ENCODE results near the gene LEFTY2.
"Not testable (repeated sequence)": the region's sequence is repeated elsewhere in the genome, so short reads cannot be mapped to it uniquely, and the experiment has no call there.

Gene LEFTY2, protein sequence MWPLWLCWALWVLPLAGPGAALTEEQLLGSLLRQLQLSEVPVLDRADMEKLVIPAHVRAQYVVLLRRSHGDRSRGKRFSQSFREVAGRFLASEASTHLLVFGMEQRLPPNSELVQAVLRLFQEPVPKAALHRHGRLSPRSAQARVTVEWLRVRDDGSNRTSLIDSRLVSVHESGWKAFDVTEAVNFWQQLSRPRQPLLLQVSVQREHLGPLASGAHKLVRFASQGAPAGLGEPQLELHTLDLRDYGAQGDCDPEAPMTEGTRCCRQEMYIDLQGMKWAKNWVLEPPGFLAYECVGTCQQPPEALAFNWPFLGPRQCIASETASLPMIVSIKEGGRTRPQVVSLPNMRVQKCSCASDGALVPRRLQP

DNA sequence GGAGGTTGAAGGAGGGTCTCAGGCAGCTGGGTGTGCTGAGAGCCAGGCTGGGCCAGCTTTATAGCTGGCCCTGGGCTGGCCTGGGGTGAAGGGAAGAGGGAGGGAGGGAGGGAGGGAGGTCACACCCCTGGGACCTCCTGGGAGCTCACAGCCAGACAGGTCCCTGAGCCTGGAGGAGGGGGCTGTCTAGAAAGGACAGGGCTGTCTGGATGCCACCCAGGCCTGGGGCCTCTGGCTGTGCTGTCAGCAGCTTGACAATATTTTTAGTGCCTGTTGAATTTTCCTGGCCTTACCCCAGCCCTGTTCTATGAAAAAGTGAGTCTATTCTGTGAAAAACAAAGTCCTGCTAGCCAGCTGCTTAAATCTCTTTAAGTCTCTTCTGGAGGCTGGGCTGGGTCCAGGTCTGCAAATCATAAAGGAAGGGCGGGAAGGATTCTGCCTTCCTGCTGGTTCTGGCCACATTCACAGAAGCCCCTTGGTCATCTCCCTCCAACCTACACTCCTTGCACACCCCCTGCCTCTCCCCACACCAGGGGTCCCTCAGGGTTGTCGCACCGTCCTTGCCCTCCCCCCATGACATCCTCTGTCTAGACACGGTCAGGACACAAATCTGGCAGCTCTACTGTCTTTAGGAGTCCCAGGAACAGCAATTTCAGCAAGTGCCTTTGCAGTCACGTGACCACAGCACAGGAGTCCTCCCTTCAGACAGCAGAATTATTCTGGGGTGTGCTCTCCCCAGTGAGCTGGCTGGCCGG is at the start of gene LEFTY2:
Gene LEFTY2 (minus strand): TSS at position 34 of the 755 bp plus-strand sequence. CDS start 80 bp downstream, outside the sequence.
- H3K4me1 ChIP-seq (ENCODE audit: insufficient read depth, insufficient read length) = peaks cover 16% of the 10 kb centered on the region
- DNase-seq (ENCODE audit: low read depth, low spot score) = no peak
- no peak within 1 kb of the TSS for H3K4me3 ChIP-seq (ENCODE audit: insufficient read length, low read depth)
- no peak within 1 kb of the TSS for H3K9ac ChIP-seq (ENCODE audit: insufficient read length, low read depth)
- no peaks in the 10 kb centered on the region for H3K9me3 ChIP-seq (ENCODE audit: insufficient read depth, low read length)
- TF ChIP-seq SUZ12 (IDR thresholded peaks at IDR 0.05; ENCODE audit: extremely low read depth, insufficient read depth, insufficient read length) (no peak), YY1 (IDR thresholded peaks at IDR 0.05; ENCODE audit: insufficient read depth, insufficient read length) (no peak), ZNF274 (IDR thresholded peaks at IDR 0.05; ENCODE audit: low read depth, low read length) (no peak)
- H3K36me3 ChIP-seq (ENCODE audit: insufficient read depth, insufficient read length, low read length) = no peaks in the 10 kb centered on the region
- peaks cover 53% of the 10 kb centered on the region for H3K27me3 ChIP-seq (ENCODE audit: insufficient read depth, insufficient read length)

DNA sequence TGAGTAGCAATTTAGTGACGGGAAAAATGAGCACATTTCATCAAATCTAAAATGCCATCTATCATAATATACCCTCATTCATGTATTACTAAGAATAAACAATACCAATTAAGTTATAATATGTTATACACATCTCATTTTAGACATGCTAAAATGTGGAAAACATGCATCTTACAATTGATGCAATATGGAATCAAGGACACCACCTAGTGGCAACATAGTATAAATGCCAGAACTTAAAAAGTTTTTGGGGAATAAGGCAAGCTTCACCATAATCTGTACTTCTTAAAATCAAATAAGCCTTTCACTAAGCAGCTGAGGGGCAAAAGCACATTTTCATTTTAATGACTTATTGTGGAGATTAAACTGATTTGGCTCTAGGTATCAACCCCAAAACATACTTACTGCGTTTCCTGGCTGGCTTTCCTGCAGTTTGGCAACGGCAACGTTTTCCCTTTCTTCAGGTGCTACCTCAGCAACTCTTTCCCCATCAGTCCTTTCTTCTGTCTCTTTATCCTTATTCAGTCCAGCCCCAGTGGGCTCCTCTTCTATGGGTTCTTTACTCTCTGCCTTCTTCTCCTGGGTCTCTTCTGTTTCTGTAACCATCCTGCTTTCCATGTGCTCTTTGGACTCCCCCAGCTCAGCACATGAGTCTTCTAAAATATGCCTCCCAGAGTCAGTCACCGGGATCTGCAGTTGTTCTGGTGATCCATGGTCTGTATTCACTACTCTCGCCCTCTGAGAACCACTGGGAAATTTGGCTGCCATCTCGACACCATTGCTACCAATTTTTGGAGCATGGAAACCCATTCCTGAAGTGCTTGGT is 46.7 kb upstream of the LEFTY2 start:
- peaks cover under 1% of the 10 kb centered on the region; the same call in 1 of the 2 replicates for H3K9me3 ChIP-seq (ENCODE audit: insufficient read depth, low read length)
- DNase-seq (ENCODE audit: low read depth, low spot score) = no peak
- H3K36me3 ChIP-seq (ENCODE audit: insufficient read depth, insufficient read length, low read length) = peaks cover 87% of the 10 kb centered on the region
- TF ChIP-seq YY1 (IDR thresholded peaks at IDR 0.05; ENCODE audit: insufficient read depth, insufficient read length) (no peak), ZNF274 (IDR thresholded peaks at IDR 0.05; ENCODE audit: low read depth, low read length) (no peak), SUZ12 (IDR thresholded peaks at IDR 0.05; ENCODE audit: extremely low read depth, insufficient read depth, insufficient read length) (no peak)
- no peaks in the 10 kb centered on the region for H3K27me3 ChIP-seq (ENCODE audit: insufficient read depth, insufficient read length)
- no peaks in the 10 kb centered on the region for H3K4me1 ChIP-seq (ENCODE audit: insufficient read depth, insufficient read length)
- no peak overlapping the region for H3K9ac ChIP-seq (ENCODE audit: insufficient read length, low read depth)
- H3K4me3 ChIP-seq (ENCODE audit: insufficient read length, low read depth) = no peak overlapping the region

DNA sequence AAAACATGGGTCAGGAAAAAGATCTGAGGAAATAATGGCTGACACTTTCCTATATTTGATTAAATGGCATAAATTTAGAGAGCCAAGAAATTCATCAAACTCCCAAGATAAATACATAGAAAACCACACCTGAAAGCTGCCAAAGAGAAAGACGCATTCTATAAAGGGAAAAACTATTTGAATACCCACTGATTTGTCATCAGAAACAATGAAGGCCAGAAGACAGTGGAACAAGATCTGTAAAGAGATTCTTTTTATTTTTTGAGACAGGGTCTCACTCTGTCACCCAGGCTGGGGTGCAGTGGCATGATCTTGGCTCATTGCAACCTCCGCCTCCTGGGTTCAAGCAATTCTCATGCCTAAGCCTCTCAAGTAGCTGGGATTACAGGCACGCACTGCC is 40.7 kb upstream of the LEFTY2 start:
- no peak for TF ChIP-seq ZNF274 (IDR thresholded peaks at IDR 0.05; ENCODE audit: low read depth, low read length)
- TF ChIP-seq YY1 (IDR thresholded peaks at IDR 0.05; ENCODE audit: insufficient read depth, insufficient read length) = no peak
- TF ChIP-seq SUZ12 (IDR thresholded peaks at IDR 0.05; ENCODE audit: extremely low read depth, insufficient read depth, insufficient read length) = no peak
- Histone ChIP-seq H3K9me3 (ENCODE audit: insufficient read depth, low read length) (peaks cover 17% of the 10 kb centered on the region), H3K27me3 (ENCODE audit: insufficient read depth, insufficient read length) (no peaks in the 10 kb centered on the region), H3K36me3 (ENCODE audit: insufficient read depth, insufficient read length, low read length) (peaks cover 71% of the 10 kb centered on the region), H3K9ac (ENCODE audit: insufficient read length, low read depth) (no peak overlapping the region), H3K4me3 (ENCODE audit: insufficient read length, low read depth) (no peak overlapping the region), H3K4me1 (ENCODE audit: insufficient read depth, insufficient read length) (no peaks in the 10 kb centered on the region)
- no peak for DNase-seq (ENCODE audit: low read depth, low spot score)

DNA sequence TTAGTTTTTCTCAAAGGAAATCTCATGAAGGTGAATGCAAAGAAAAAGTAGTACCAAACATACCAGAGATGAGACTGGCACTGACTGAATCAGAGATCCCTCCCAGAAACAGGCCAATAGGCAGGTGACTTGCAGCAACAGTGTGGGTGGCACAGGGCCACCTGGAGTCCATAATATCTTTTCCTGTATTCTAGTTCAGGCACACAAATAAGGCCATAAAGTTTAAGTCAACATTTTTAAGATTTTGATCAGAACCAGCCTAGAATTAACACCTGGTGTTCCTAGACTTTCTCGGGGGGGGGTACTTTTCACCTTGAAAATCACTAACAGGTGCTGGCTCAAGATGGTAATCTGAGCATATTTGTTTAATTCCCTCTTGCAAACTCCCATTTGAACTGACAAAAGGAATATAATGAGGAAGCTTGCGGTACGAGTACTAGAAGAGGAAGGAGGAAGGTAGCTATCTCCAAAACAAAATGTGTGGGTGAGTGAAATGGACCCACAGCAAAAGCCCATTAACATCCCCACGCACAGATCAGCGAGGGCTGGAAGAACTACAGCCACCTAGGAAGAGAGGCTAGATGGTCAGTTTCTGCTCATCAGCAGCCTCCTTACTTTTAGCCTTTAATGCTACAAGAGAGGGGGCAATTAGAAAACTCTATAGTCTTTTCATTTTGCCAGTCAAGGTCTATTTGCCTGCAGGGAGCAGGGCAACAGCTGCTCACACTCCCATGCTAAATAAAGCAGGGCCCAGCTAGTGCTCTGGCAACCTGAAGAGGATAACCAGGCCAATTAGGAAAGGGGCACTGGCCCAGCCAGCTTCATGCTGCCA is 39.2 kb upstream of the LEFTY2 start:
- Histone ChIP-seq H3K9me3 (ENCODE audit: insufficient read depth, low read length) (peaks cover 17% of the 10 kb centered on the region), H3K4me3 (ENCODE audit: insufficient read length, low read depth) (no peak overlapping the region), H3K36me3 (ENCODE audit: insufficient read depth, insufficient read length, low read length) (peaks cover 56% of the 10 kb centered on the region), H3K27me3 (ENCODE audit: insufficient read depth, insufficient read length) (no peaks in the 10 kb centered on the region), H3K4me1 (ENCODE audit: insufficient read depth, insufficient read length) (no peaks in the 10 kb centered on the region), H3K9ac (ENCODE audit: insufficient read length, low read depth) (no peak overlapping the region)
- TF ChIP-seq SUZ12 (IDR thresholded peaks at IDR 0.05; ENCODE audit: extremely low read depth, insufficient read depth, insufficient read length) (no peak), YY1 (IDR thresholded peaks at IDR 0.05; ENCODE audit: insufficient read depth, insufficient read length) (no peak), ZNF274 (IDR thresholded peaks at IDR 0.05; ENCODE audit: low read depth, low read length) (no peak)
- no peak for DNase-seq (ENCODE audit: low read depth, low spot score)

DNA sequence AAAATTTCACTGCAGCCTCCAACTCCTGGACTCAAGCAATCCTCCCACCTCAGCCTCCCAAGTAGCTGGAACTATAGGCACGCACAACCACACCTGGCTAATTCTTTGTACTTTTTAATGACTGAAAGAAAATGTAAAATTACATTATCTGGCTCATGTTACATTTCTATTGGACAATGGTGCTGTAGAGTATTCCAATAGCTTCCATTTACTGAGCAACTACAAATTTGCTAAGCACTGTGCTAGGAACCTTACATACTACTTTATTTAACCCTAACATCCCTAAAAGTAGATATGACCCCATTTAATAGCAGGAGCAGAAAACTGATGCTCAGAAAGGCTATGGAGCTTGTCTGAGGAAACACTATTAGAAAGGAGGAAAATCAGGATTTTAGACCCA is 38.4 kb upstream of the LEFTY2 start:
- Histone ChIP-seq H3K4me1 (ENCODE audit: insufficient read depth, insufficient read length) (no peaks in the 10 kb centered on the region), H3K36me3 (ENCODE audit: insufficient read depth, insufficient read length, low read length) (peaks cover 49% of the 10 kb centered on the region), H3K9ac (ENCODE audit: insufficient read length, low read depth) (no peak overlapping the region), H3K4me3 (ENCODE audit: insufficient read length, low read depth) (no peak overlapping the region), H3K27me3 (ENCODE audit: insufficient read depth, insufficient read length) (no peaks in the 10 kb centered on the region), H3K9me3 (ENCODE audit: insufficient read depth, low read length) (peaks cover 17% of the 10 kb centered on the region)
- TF ChIP-seq SUZ12 (IDR thresholded peaks at IDR 0.05; ENCODE audit: extremely low read depth, insufficient read depth, insufficient read length) = no peak
- no peak for DNase-seq (ENCODE audit: low read depth, low spot score)

DNA sequence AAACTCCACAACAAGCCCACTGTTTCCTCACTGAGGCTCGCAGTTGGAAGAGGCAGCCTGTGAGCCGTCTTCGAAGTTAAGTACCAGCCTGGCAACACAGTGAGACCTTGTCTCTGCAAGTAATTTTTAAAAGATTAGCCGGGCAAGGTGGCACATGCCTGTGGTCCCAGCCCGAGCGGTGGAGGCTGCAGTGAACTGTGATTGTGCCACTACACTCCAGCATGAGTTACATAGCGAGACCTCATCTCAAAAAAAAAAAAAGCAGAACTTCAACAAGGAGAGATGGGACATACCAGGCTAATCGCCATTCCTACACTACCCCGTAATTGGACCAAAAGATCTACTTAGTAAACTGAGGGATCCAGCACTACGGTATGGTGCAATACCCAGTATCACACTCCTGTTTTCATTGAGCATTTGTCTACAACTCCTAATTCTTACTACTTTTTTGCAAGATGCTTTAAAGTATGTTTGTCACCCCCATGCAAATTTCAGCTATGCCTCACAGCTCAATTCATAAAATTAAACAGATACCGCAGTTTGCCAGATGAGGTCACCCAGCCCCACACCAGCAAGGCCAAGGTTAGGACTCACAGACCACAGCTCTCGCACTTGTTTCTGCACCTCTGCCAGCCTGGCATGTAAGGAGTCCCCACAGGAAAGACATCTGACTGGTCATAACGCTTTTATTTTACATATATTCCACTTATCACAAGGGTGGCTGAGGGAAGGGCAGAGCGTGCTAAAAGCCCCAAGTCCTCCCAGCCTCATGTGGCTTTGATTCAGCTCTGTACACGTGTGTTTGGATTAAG is 37.1 kb upstream of the LEFTY2 start:
- Histone ChIP-seq H3K9ac (ENCODE audit: insufficient read length, low read depth) (no peak overlapping the region), H3K4me1 (ENCODE audit: insufficient read depth, insufficient read length) (no peaks in the 10 kb centered on the region), H3K9me3 (ENCODE audit: insufficient read depth, low read length) (peaks cover 17% of the 10 kb centered on the region), H3K4me3 (ENCODE audit: insufficient read length, low read depth) (no peak overlapping the region), H3K27me3 (ENCODE audit: insufficient read depth, insufficient read length) (no peaks in the 10 kb centered on the region), H3K36me3 (ENCODE audit: insufficient read depth, insufficient read length, low read length) (peaks cover 37% of the 10 kb centered on the region)
- DNase-seq (ENCODE audit: low read depth, low spot score) = no peak
- no peak for TF ChIP-seq YY1 (IDR thresholded peaks at IDR 0.05; ENCODE audit: insufficient read depth, insufficient read length)
- TF ChIP-seq SUZ12 (IDR thresholded peaks at IDR 0.05; ENCODE audit: extremely low read depth, insufficient read depth, insufficient read length) = no peak
- TF ChIP-seq ZNF274 (IDR thresholded peaks at IDR 0.05; ENCODE audit: low read depth, low read length) = no peak

DNA sequence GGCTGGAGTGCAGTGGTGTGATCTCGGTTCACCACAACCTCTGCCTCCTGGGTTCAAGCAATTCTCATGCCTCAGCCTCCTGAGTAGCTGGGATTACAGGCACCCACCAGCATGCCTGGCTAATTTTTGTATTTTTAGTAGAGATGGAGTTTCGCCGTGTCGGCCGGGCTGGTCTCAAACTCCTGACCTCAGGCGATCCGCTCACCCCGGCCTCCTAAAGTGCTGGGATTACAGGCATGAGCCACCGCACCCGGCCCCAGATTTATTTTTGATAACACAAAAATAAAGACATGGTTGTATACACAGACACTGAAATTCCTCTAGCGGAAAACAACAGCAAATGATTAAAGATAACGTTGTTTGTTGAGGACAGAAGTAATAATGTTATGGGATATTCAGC is 34.1 kb upstream of the LEFTY2 start:
- not testable (repeated sequence) for DNase-seq (ENCODE audit: low read depth, low spot score); H3K36me3 ChIP-seq (ENCODE audit: insufficient read depth, insufficient read length, low read length); H3K9me3 ChIP-seq (ENCODE audit: insufficient read depth, low read length); H3K27me3 ChIP-seq (ENCODE audit: insufficient read depth, insufficient read length); H3K4me3 ChIP-seq (ENCODE audit: insufficient read length, low read depth); H3K9ac ChIP-seq (ENCODE audit: insufficient read length, low read depth); H3K4me1 ChIP-seq (ENCODE audit: insufficient read depth, insufficient read length)
